RWPE2 (cell line): ENCODE measurements around the gene ZMYND10.

Source experiments
- ATAC-seq: fragments of 200-7000 bp; cut with Tn5 transposase; 3 replicates; pipeline ENCODE4 v1.9.1; 2021; ENCODE audit warnings: low read depth
- DNase-seq: peaks from one replicate; pipeline ENCODE4 v3.0.0-alpha.2; 2020; ENCODE audit warnings: low spot score
- H3K27ac ChIP-seq: fragments of 450-650 bp; 2 replicates; pipeline ENCODE4 v1.5.1; 2017; ENCODE audit warnings: mild to moderate bottlenecking; ENCODE audit not compliant: poor library complexity, severe bottlenecking
- H3K27me3 ChIP-seq: fragments of 250-450 bp; sonication (Bioruptor Pico); 2 replicates; pipeline ENCODE4 v1.5.1; 2021; ENCODE audit warnings: mild to moderate bottlenecking, moderate library complexity; ENCODE audit not compliant: insufficient read depth, poor library complexity, severe bottlenecking
- H3K36me3 ChIP-seq: fragments of 250-450 bp; sonication (Bioruptor Pico); 2 replicates; pipeline ENCODE4 v1.5.1; 2020; ENCODE audit warnings: low read depth, mild to moderate bottlenecking, moderate library complexity
- H3K4me1 ChIP-seq: fragments of 250-450 bp; sonication (Bioruptor Pico); 2 replicates; pipeline ENCODE4 v1.5.1; 2021; ENCODE audit warnings: mild to moderate bottlenecking, moderate library complexity; ENCODE audit not compliant: insufficient read depth, poor library complexity, severe bottlenecking
- H3K4me3 ChIP-seq: fragments of 250-450 bp; sonication (Bioruptor Pico); 2 replicates; pipeline ENCODE4 v1.5.1; 2021; ENCODE audit warnings: mild to moderate bottlenecking, moderate library complexity; ENCODE audit not compliant: severe bottlenecking
- H3K9me3 ChIP-seq: fragments of 250-450 bp; sonication (Bioruptor Pico); 2 replicates; pipeline ENCODE4 v1.5.1; 2021; ENCODE audit warnings: mild to moderate bottlenecking, moderate library complexity; ENCODE audit not compliant: severe bottlenecking
- TF ChIP-seq, protein P1 (sequence below): fragments of 450-650 bp; IDR thresholded peaks from one replicate; pipeline ENCODE4 v1.5.1; 2017; ENCODE audit warnings: mild to moderate bottlenecking, moderate library complexity; ENCODE audit not compliant: poor library complexity, severe bottlenecking

The ZMYND10 gene

GRCh38 chr3:50299929-50300680 lies 45.4 kb downstream of the ZMYND10 start:
- peaks cover 9% of the 10 kb centered on the region for H3K4me1 ChIP-seq
- DNase-seq: no peak
- H3K27ac ChIP-seq: peak overlapping the region; percentile 95

GRCh38 chr3:50299638-50299928 lies 45.9 kb downstream of the ZMYND10 start:
- TF ChIP-seq, protein P1, sequence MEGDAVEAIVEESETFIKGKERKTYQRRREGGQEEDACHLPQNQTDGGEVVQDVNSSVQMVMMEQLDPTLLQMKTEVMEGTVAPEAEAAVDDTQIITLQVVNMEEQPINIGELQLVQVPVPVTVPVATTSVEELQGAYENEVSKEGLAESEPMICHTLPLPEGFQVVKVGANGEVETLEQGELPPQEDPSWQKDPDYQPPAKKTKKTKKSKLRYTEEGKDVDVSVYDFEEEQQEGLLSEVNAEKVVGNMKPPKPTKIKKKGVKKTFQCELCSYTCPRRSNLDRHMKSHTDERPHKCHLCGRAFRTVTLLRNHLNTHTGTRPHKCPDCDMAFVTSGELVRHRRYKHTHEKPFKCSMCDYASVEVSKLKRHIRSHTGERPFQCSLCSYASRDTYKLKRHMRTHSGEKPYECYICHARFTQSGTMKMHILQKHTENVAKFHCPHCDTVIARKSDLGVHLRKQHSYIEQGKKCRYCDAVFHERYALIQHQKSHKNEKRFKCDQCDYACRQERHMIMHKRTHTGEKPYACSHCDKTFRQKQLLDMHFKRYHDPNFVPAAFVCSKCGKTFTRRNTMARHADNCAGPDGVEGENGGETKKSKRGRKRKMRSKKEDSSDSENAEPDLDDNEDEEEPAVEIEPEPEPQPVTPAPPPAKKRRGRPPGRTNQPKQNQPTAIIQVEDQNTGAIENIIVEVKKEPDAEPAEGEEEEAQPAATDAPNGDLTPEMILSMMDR: no peak
- Histone ChIP-seq H3K9me3 (no peaks in the 10 kb centered on the region), H3K4me3 (peak overlapping the region; percentile 30), H3K4me1 (peaks cover 9% of the 10 kb centered on the region), H3K27ac (peak overlapping the region; percentile 95), H3K27me3 (no peaks in the 10 kb centered on the region), H3K36me3 (no peaks in the 10 kb centered on the region)
- DNase-seq (no peak), ATAC-seq (peak; percentile 73)

More at GRCh38 chr3:50299929-50300680, 45.4 kb downstream of the ZMYND10 start:
- no peaks in the 10 kb centered on the region for H3K27me3 ChIP-seq
- no peaks in the 10 kb centered on the region for H3K36me3 ChIP-seq
- TF ChIP-seq, protein P1: no peak
- no peaks in the 10 kb centered on the region for H3K9me3 ChIP-seq
- peak overlapping the region; percentile 30 for H3K4me3 ChIP-seq
- peak; percentile 1 for ATAC-seq

GRCh38 chr3:50298836-50299637 lies 46.5 kb downstream of the ZMYND10 start, which contains the start of the genes HYAL3 and NAA80:
HYAL3 (minus strand) TSS chr3:50299405; CDS start chr3:50295602, 3,803 bp downstream.
NAA80 (minus strand) TSS chr3:50299405; CDS start chr3:50297463, 1,942 bp downstream.
- ATAC-seq: peak; percentile 77

GRCh38 chr3:50297896-50298725 lies 47.4 kb downstream of the ZMYND10 start:
- no peak for ATAC-seq

More at GRCh38 chr3:50298836-50299637, 46.5 kb downstream of the ZMYND10 start, which contains the start of the genes HYAL3 and NAA80:
- H3K27me3 ChIP-seq: no peaks in the 10 kb centered on the region
- H3K27ac ChIP-seq: peak within 1 kb of the TSS; percentile 95
- no peaks in the 10 kb centered on the region for H3K9me3 ChIP-seq
- TF ChIP-seq, protein P1: peak; percentile 35
- H3K36me3 ChIP-seq: no peaks in the 10 kb centered on the region
- peaks cover 9% of the 10 kb centered on the region for H3K4me1 ChIP-seq
- DNase-seq: peak; percentile 99
- peak within 1 kb of the TSS; percentile 63 for H3K4me3 ChIP-seq

More at GRCh38 chr3:50297896-50298725, 47.4 kb downstream of the ZMYND10 start:
- no peak for DNase-seq
- Histone ChIP-seq H3K4me1 (peaks cover 9% of the 10 kb centered on the region), H3K36me3 (no peaks in the 10 kb centered on the region), H3K27me3 (no peaks in the 10 kb centered on the region), H3K27ac (peak overlapping the region; percentile 95), H3K4me3 (peak overlapping the region; percentile 63), H3K9me3 (no peaks in the 10 kb centered on the region)
- TF ChIP-seq, protein P1: no peak
